ENCODE data around the gene ZDHHC8. TPM values are rescaled to one million over a fixed set of nuclear protein-coding genes. Genes with fewer than 3 reads are reported as not detected.

ZDHHC8 gene
- total RNA-seq, 1 experiment from 2014 or later: 51.7 TPM

DNA sequence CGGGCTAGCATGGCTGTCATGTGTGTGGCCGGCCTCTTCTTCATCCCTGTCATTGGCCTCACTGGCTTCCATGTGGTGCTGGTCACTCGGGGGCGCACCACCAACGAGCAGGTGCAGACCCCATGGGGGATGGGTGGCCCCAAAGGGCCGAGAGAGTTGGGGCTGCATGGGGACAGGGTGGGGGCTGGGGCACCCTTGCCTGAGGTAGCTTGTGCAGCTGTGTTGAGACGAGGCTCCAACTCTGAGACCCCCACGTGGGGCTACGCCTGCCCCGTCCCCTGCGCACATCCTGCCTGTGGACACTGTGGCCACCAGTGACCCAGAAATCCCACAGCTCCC is 8.5 kb downstream of the ZDHHC8 start:
- WGBS (ENCODE audit: extremely low coverage, insufficient read length, low lambda C conversion rate): no CpG with 5 or more reads among the region's 11 CpGs
- Histone ChIP-seq H3K56ac (ENCODE audit: insufficient read length, low read depth, low read length) (no peak overlapping the region), H2AK5ac (ENCODE audit: insufficient read length, low read length) (no peak overlapping the region), H3K79me2 (ENCODE audit: insufficient read depth, low read length) (no peaks in the 10 kb centered on the region; the same call in 1 of the 2 replicates), H2AFZ (ENCODE audit: low read length) (no peak overlapping the region), H3K4me2 (ENCODE audit: insufficient read depth, insufficient read length, low read length) (no peak overlapping the region), H3K23ac (ENCODE audit: insufficient read length, low read depth, low read length) (no peak overlapping the region), H3K4me1 (ENCODE audit: insufficient read depth, low read length) (no peaks in the 10 kb centered on the region), H4K5ac (ENCODE audit: insufficient read length, low read depth, low read length) (no peak overlapping the region), H3K79me1 (ENCODE audit: insufficient read depth, low read depth, low read length, poor library complexity, severe bottlenecking) (no peaks in the 10 kb centered on the region), H3K9me3 (ENCODE audit: control insufficient read depth, low read depth, low read length) (no peaks in the 10 kb centered on the region), H2BK12ac (ENCODE audit: insufficient read length, low read depth, low read length) (no peak overlapping the region), H3K27me3 (ENCODE audit: insufficient read depth, low read length) (no peaks in the 10 kb centered on the region), H3K18ac (ENCODE audit: insufficient read length, low read depth, low read length) (no peak overlapping the region), H2BK120ac (ENCODE audit: low read depth, low read length, poor library complexity, severe bottlenecking) (no peak overlapping the region), H3T11ph (ENCODE audit: low read length) (no peak overlapping the region), H3K23me2 (ENCODE audit: insufficient read length, low read depth, low read length, poor library complexity, severe bottlenecking) (no peaks in the 10 kb centered on the region), H3K9ac (ENCODE audit: extremely low read depth, insufficient read length, low read length) (no peak overlapping the region), H3K27ac (ENCODE audit: insufficient read length, low read depth, low read length) (no peak overlapping the region), H2BK5ac (ENCODE audit: insufficient read length, low read length) (no peak overlapping the region), H3K4ac (ENCODE audit: low read depth, low read length) (no peak overlapping the region), H2BK15ac (ENCODE audit: low read depth, low read length) (no peak overlapping the region), H4K20me1 (ENCODE audit: control insufficient read depth, insufficient read depth, insufficient read length) (peaks cover 3% of the 10 kb centered on the region), H2BK20ac (ENCODE audit: low read depth, low read length, poor library complexity, severe bottlenecking) (no peak overlapping the region), H3K14ac (ENCODE audit: insufficient read depth, low read length) (no peak overlapping the region), H4K8ac (replicated peaks; ENCODE audit: insufficient read length, low read depth, low read length) (no peak overlapping the region), H4K91ac (ENCODE audit: insufficient read length, low read depth, low read length) (no peak overlapping the region)
- Mint-ChIP-seq H3K27me3 (ENCODE audit: low read depth) (no peaks in the 10 kb centered on the region), H3K4me3 (no peak overlapping the region), H3K27ac (no peak overlapping the region), H3K4me1 (no peaks in the 10 kb centered on the region; a peak in 1 of 4 replicates), H3K36me3 (ENCODE audit: insufficient read depth in 1 of 3, low read depth in 3 of 3) (no peaks in the 10 kb centered on the region; a peak in 3 of 7 replicates), H3K9me3 (no peaks in the 10 kb centered on the region)
- TF ChIP-seq, protein P1, sequence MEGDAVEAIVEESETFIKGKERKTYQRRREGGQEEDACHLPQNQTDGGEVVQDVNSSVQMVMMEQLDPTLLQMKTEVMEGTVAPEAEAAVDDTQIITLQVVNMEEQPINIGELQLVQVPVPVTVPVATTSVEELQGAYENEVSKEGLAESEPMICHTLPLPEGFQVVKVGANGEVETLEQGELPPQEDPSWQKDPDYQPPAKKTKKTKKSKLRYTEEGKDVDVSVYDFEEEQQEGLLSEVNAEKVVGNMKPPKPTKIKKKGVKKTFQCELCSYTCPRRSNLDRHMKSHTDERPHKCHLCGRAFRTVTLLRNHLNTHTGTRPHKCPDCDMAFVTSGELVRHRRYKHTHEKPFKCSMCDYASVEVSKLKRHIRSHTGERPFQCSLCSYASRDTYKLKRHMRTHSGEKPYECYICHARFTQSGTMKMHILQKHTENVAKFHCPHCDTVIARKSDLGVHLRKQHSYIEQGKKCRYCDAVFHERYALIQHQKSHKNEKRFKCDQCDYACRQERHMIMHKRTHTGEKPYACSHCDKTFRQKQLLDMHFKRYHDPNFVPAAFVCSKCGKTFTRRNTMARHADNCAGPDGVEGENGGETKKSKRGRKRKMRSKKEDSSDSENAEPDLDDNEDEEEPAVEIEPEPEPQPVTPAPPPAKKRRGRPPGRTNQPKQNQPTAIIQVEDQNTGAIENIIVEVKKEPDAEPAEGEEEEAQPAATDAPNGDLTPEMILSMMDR (conservative IDR thresholded peaks at IDR 0.05): no peak
- no peak for DNase-seq
